Kidney glomerular epithelial cell (primary cell): ENCODE measurements around the gene OR5AU1.

Source experiments
- DNase-seq: peaks from one replicate; lab custom pipeline; 2025; lab: John Stamatoyannopoulos, UW

The OR5AU1 gene

DNA sequence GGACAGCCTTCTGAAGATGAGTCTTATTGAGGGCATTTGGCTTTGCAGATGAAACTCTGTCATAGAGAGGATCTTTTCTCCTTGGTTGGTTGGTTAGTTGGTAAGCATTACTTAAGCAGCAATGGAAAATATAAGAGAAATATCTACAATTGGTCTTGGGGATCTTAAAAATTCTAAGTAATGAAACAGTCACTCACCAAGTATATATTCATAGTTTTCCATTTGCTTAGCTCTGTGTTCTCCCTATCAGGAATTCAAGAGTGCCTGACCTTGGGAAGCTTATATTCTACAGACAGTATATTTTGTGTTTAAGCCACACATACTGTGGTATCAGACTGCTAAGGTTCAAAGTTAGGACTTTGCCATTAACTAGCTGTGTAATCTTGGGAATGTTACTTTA is at the start of gene OR5AU1:
Gene OR5AU1, minus strand, starts transcription at position 101 of the 400 bp plus-strand sequence. CDS start 191 bp downstream, outside the sequence.
- no peak for DNase-seq

DNA sequence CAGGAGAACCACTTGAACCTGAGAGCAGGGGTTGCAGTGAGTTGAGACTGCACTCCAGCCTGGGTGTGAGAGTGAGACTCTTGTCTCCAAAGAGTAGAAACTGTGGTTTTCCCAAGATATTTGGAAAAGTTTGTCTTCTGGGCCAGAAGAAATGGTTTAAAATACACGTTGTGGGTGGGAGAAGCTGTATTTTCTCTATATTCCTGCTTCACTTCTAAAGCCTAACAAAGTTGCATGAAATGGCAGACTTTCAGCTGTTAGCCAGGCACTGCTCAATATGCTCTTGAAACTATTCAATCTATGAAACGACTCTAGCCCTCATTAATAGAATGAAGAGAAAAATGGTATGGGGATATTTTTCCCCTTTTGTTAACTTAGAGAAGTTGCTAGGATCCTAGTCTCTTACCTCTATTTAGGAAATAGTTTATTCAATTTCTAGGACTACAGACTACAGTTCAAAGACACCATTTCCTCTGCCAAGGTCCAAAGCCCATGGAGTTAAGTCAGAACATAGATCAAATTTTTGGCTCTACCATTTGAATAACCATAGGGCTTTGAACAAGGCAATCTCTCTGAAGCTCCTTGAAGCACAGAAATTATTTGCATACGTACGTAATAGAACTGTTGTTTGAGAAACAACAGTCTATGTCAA is 49.3 kb upstream of the OR5AU1 start:
- no peak for DNase-seq

DNA sequence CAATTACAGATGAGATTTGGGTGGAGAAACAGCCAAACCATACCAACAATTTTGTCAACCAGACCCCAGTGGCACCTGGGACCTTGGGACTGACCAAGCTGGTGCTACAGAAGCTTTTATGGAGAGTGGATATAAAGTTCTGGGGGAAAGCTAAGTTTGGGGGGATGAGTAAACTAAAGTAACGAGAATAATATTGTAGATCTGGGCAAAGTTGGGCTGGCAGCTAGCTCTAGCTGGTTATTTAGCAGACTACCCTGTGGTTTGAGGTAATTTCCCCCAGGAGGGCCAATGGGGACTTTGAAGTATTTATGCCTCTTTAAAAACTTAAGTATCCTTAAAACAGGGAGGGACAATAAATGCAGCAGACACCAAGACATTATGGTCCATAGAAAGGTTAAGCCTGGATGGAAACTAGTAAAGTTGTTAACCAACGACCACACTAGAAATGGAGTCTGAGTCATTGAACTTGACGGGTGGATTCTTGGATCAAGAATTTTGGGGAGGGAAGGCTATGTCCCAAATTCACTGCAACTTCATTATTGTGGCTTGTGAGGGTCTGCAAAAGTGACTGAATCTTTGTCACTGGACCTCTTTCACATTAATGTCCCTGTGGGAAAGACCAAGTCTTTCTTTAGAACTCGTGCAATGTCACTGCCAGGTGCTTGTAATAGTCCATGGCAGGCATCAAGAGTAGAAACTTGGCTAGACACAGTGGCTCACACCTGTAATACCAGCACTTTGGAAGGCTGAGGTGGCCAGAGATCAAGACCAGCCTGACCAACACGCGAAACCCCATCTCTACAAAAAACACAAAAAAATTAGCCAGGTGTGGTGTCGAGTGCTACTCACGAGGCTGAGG is 48.5 kb upstream of the OR5AU1 start:
- no peak for DNase-seq

DNA sequence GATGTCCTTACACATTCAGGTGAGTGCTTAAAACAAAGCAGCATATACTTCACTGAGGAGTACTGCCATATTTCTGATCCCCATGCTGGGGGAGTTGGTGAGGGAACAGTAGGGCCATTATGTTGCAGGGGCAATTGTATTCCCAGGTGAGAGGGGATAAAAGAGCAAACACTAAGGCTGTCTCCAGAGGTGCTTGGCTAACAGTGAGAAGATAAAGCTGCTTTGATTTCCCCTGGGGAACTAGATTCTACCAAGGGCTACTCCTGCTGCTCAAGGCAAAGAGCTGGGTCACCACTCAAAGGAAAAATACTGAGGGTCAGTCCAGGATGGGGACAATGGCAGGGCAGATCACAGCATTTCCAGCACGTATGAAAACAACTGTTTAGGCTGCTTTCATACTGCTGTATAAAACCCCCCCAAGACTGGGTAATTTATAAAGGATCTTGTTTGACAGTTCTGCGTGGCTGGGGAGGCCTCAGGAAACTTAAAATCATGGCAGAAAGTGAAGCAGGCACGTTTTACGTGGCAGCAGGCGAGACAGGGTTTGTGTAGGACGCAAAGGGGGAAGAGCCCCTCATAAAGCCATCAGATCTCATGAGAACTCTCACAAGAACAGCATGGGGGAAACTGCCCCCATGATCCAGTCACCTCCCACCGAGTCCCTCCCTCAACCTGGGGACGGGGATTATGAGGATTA is 47.8 kb upstream of the OR5AU1 start:
- DNase-seq: no peak

DNA sequence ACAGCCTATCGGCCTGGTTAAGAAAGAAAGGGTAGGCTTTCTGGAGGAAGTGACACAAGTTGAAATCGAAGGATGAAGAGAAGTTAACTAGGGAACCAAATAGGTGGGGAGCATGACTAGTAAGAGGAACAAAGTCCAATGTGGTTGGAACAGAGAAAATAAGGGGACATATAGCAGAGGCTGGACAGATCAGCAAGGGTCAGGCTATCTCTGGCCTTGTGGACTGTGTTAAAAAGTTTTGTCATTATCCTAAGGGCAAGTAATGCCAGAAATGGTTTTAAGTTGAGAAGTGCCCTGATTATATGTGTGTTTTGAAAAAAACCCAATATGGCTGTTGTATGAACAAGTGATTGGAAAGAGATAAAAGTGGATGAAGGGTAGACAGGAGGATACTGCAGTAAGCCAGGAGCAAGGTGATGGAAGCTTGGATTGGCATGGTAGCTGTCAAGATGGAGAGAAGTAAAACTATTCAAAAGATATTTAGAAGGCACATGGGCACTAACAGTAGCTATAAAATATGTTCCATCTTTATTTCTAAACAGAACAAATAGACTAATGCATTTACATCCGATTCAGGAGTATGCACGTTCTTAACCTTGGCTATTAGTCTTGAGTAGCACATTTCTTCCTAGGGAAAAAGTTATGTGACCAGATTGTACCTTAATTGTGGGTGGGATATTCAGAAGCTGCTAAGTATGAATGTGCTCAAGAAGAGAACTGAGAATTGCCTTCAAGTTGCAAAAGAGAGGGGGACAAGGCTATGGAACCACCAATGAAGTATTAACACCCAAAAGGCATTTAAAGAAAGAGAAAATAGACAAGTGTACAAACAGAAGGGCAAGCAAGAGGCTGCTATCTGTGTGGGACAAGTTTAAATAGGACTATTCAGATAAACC is 46.8 kb upstream of the OR5AU1 start:
- no peak for DNase-seq

DNA sequence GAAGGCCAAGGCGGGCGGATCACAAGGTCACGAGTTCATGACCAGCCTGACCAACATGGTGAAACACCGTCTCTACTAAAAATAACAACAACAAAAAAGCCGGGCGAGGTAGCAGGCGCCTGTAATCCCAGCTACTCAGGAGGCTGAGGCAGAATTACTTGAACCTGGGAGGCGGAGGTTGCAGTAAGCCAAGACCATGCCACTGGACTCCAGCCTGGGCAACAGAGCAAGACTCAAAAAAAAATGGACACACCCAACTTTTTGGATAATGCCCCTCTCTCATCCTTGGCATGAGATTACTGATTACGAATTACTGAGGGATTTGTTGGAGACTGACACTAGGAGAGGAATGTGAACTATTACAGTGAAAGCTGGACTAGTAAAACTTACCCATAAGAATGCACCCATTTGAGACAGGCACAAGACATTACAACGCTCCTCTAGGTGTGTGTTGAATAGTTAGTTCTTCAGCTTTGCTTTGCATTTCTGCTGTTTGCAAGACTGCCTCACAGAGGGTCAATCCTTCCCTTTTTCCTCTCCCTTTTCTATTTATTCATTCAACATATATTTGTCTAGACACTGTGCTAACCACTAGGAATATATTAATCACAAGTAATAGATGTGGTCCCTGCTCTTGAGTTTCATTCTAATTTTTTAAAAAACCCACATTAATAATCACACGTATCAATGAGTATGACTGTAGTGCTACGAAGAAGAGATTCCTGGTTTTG is 46.0 kb upstream of the OR5AU1 start:
- no peak for DNase-seq

DNA sequence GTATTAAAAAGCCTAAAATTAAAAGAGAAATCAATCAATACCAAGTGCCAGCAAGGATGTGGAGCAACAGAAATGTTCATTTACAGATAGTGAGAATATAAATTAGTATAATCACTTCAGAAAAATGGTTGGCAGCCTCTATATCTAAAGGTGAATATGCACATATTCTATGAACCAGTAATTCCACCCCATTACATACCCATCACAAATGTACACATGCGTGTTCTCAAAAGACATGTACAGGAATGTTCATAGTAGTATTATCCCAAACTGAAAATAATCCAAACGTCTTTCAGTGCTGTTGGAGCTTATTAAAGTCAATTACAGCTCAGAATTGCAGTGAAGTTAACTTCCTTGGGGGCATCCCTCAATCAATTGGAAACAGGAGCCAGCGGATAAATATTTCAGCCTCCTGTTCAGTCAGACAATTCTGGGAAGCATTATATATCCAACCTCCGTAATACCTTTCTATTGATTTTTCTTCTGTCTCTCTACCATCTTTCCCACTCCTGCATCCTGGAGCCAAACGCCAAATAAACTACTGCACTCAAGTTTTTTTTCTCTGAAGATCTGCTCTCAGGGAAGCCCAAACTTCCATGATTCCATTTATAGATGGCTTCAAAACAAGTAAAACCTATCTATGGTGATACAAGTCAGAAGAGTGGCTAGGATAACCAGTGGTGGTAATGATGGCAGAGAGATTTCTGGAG is 45.0 kb upstream of the OR5AU1 start:
- DNase-seq: no peak

DNA sequence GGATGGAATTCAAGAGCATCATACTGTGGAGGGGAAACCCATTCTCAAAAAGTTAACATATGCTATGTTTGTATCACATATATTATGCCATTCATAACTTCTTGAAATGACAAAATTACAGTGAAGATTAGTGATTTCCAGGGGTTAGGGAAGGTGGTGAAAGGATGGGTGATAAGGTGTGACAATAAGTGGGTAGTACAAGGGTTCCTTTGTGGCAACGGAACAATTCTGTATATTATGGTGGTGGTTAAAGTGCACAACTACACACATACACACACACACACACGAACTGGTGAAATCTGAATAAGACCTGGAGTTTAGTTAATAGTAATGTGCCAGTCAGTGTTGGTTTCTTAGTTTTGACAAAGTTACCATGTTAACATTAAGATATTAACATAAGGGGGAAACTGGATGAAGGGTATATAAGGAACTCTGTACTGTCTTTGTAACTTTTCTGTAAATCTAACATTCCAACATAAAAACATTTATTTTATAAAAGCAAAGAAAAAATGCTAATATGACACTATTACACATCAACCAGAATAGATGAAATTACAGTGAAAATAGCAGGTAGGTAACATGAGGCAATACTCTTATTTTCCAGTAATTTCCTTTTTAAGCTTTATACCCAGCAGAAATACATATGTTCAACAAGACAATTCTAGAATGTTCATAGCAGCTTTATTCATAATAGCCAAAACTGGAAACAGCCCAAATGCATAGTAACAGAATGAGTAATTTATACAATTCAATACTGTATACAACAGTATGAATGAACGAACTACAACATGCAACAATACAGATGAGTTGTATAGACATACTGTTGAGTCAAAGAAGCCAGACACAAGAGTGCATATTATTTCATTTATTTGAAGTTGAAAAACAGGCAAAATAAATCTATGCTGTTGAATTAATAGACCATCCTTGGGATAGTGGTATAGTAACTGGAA is 44.0 kb upstream of the OR5AU1 start:
- DNase-seq: no peak

DNA sequence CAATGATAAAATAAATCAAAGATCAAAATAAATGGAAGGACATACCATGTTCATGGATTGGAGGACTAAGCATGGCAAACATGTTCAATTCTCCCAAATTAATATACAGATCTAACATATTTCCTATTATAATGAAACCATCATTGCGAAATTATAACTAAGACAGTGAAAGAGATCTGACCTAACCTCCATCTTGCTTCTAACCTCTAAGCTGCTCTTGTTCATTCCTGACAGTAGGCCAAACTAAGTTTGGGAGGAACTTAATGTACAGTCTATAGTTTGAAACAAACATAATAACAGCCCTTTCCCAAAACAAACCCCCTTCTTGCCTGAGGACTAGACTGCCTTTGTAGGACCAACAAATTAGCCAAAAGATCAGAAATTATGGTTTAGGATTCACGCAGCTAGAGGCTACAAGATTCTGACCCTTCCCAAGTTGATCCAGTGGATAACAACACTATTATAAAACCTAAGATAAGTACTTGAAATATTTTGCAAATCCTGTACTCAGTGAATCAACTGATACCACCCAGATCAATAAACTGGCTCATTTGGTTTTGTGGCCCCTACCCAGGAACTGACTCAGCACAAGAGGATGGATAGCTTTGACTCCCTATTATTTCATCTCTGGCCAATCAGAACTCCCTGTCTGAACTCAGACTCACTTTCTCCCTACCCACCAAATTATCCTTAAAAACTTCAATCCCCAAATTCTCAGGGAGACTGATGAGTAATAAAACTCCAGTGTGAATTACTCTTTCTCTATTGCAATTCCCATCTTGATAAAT is 41.7 kb upstream of the OR5AU1 start:
- no peak for DNase-seq

DNA sequence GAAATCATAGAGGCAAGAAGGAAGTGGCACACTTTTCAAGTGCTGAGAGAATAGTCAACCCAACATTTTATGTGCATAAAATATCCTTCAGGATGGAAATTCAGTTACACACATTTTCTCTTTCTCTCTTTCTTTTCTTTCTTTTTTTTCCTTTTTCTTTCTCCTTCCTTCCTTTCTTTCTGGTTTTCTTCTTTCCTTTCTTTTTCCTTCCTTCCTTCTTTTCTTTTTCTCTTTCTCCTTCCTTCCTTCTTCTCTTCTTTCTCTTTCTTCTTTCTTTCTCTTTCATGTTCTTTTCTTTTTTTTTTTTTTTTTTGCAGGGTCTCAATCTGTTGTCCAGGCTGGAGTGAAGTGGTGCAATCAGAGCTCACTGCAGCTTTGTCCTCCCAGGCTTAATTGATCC is 38.7 kb upstream of the OR5AU1 start:
- no peak for DNase-seq

DNA sequence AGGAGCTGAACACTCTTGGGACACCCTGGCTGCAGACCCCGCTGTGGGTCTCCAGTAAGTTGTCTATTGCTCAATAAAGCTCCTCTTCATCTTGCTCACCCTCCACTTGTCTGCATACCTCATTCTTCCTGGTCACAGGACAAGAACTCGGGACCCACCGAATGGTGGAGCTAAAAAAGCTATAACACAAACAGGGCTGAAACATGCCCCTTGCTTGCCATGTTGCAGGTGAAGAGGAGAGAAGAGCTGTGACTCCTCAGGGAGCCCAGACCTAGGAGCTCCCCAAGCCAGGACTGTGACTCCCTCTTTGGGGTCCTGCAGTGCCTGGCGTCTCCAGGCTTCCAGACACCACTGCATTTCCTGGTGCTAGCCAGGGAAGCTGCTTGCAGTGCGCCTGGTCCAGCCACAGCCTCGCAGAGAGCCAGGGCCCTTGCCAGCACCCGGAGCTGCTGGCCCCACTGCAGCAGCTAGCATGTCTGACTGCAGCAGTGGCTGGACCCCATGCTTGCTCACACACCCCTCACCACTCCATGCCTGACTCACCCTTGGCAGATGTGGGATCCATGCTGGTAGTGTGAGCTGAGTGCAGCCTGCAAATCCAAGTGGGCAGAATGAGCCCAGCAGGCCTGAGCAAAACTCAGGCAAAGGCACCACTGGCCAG is 37.1 kb upstream of the OR5AU1 start:
- no peak for DNase-seq

DNA sequence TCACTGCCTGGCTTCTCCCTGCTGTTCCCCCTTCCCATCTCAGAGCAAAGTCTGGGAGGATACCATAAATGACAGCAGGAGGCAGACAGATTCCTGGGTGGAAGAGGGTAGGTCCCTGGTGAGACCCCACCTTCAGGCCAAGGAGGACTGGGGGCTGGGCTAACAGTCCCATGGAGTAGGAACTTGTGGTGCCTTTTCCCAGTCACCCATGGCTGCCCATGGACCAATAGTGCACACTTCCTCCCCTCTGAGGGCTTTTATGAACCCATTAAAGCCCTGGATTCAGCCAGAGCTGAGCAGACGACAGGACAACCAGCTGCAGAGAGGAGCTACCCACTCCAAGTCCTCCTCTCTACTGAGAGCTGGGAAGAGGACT is 36.6 kb upstream of the OR5AU1 start:
- no peak for DNase-seq

DNA sequence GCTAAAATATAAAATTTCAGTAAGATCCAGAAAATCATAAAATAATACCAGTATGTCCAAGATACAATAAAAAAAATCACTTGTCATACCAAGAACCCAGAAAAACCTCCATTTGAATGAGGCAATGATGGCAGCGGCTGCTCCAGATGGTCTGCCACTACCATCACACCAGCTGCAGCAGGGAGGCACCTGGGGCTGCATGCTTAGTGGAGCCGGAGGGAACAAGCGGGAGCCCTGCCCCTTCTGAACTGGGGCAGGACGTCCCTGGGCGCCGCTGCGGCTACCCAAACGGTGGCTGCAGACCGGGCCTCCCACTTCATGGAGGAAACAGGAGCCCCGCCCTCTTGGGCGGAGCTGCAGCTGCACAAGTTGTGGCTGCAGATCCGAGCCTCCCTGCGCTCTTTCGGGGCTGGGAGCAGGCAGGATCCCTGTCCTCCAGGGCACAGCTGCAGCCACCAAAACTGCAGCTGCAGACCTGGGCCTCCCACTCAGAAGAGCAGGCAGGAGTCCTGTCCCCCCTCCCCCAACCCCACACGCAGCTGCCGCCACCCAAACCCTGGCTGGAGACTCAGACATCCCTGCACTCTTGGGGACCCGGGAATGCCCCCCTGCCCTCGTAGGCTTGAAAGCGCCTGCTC is 36.1 kb upstream of the OR5AU1 start:
- DNase-seq: no peak

DNA sequence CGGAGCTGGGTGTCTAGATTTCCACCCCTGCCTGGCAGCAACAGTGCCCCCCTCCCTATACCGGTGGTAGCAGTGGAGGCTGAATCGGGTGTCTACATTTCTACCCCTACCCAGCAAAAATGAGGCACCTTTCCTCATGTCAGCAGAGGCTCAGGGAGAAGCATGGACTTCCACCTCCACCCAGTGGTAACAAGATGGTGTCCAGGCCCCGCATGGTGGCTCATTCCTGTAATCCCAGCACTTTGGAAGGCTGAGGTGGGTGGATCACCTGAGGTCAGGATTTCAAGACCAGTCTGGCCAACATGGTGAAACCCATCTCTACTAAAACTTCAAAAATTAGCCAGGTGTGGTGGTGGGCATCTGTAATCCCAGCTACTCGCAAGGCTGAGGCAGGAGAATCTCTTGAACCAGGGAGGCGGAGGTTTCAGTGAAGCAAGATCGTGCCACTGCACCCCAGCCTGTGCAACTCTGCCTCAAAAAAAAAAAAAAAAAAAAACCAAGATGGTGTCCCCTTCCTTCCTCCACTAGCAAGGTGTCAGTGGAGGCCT is 35.5 kb upstream of the OR5AU1 start:
- DNase-seq: no peak

DNA sequence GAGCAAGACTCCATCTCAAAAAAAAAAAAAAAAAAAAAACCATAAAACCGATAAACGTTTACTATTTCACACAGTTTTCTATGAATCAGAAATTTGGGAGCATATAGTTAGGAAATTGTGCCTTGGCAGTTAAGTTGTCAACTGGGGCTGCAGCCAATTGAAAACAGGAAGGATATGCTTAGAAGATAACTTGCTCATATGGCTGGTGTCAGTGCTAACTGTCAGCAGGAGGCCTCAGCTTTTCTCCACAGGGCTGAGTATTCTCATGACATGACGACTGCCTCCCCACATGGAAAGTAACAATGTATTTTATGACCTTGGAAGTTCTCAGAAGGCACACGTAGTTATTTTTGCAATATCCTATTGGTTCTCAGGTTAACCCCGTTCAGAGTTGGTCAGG is 29.6 kb upstream of the OR5AU1 start:
- no peak for DNase-seq

DNA sequence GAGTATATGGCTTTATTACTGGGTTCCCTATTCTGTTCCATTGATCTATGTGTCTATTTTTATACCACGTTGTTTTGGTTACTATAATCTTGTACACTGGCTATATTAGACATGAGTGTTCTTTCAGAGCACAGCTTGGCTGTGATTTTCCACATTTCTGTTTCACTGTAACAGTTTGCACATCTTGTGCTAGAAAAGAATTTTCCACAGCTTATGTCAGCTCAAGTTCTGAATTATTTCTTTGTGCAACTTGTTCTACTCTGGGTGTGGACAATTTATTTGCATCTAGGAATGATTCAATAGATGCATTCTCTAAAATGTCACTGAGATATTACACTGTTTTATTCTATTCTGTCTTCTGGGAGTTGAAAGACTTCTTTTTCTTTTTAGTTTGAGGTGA is 28.4 kb upstream of the OR5AU1 start:
- DNase-seq: no peak

DNA sequence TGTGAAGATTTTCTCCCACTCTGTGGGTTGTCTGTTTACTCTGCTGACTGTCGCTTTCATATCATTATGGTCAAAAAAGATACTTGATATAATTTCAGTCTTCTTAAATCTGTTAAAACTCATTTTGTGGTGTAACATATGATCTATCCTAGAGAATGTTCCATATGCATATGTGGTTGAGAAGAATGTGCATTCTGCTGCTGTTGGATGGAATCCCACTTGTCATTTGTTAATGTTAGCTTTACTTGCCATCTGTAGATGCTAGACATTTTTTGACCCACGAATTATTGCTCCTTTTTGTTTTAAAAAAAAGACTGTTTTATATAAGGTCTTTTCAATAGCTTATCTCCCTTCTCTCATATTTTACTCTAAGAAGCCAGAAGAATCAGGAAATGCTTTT is 26.3 kb upstream of the OR5AU1 start:
- no peak for DNase-seq
